Skeletal muscle tissue (tissue), 4 donors: ENCODE data around the gene FBXO30. TPM values are rescaled to one million over a fixed set of nuclear protein-coding genes. Genes with fewer than 3 reads are reported as not detected.

ENCODE experiments used
- H3K27ac ChIP-seq: one replicate; pipeline ENCODE4 v1.7.0; 2013; ENCODE audit warnings: mild to moderate bottlenecking, low read depth, low read length, inconsistent platforms
- H3K27me3 ChIP-seq, 3 donors: one replicate each; pipeline ENCODE4 v1.7.0; 2013; ENCODE audit warnings: low read length in 3 of 3; ENCODE audit not compliant: control insufficient read depth in 3 of 3, insufficient read depth in 3 of 3
- H3K36me3 ChIP-seq, 3 donors: one replicate each; pipeline ENCODE4 v1.7.0; 2013; ENCODE audit warnings: low read length in 3 of 3; ENCODE audit not compliant: control insufficient read depth in 3 of 3, insufficient read depth in 3 of 3
- H3K4me1 ChIP-seq, 3 donors: one replicate each; pipeline ENCODE4 v1.7.0; 2013; ENCODE audit warnings: low read length in 3 of 3, mild to moderate bottlenecking in 3 of 3; ENCODE audit not compliant: control insufficient read depth in 3 of 3, insufficient read depth in 3 of 3
- H3K4me3 ChIP-seq, 3 donors: one replicate each; pipeline ENCODE4 v1.7.0; 2013; ENCODE audit warnings: low read length in 3 of 3
- H3K9ac ChIP-seq, 3 donors: one replicate each; pipeline ENCODE4 v1.7.0; 2013; ENCODE audit warnings: low read length in 3 of 3, mild to moderate bottlenecking in 3 of 3, moderate library complexity in 2 of 3, low read depth in 1 of 3
- H3K9me3 ChIP-seq, 3 donors: one replicate each; pipeline ENCODE4 v1.7.0; 2013; ENCODE audit warnings: low read length in 3 of 3; ENCODE audit not compliant: control insufficient read depth in 3 of 3
- total RNA-seq: library from RNA; depleted of rRNA; stranded (reverse); fragments of >200 nt; gene quantifications from one replicate; pipeline ENCODE4 v1.2.3, GENCODE V29; 2014
- donor health status: Osteomylitis.

FBXO30 gene
- 14.1 TPM for total RNA-seq

GRCh38 chr6:145814501-145815308 is at the start of gene FBXO30:
Gene FBXO30 (minus strand): TSS chr6:145814795. CDS start chr6:145806405, 8,390 bp downstream.
- Histone ChIP-seq H3K4me1 (peaks cover 17 to 23% (median 22%) of the 10 kb centered on the region in 3 donors), H3K36me3 (no peaks in the 10 kb centered on the region), H3K27me3 (no peaks in the 10 kb centered on the region), H3K9me3 (no peaks in the 10 kb centered on the region), H3K27ac (peak within 1 kb of the TSS; percentile 97), H3K9ac (peak within 1 kb of the TSS; percentile 97 to 98 (median 98)), H3K4me3 (peak within 1 kb of the TSS; percentile 90 to 96 (median 92))

- no peak overlapping the region for H3K27ac ChIP-seq
- H3K9ac ChIP-seq, result no peak overlapping the region
- no peak overlapping the region for H3K4me3 ChIP-seq
- peaks cover 0 to 2% (median 2%) of the 10 kb centered on the region in 3 donors for H3K9me3 ChIP-seq
- no peaks in the 10 kb centered on the region for H3K36me3 ChIP-seq
- no peaks in the 10 kb centered on the region for H3K27me3 ChIP-seq
- peaks cover 0 to 4% (median 2%) of the 10 kb centered on the region in 3 donors for H3K4me1 ChIP-seq
Measured at GRCh38 chr6:145863988-145864616, 49.5 kb upstream of the FBXO30 start.

- H3K4me3 ChIP-seq, result no peak overlapping the region
- H3K27me3 ChIP-seq, result no peaks in the 10 kb centered on the region
- H3K9me3 ChIP-seq, result peaks cover 0 to 2% (median 2%) of the 10 kb centered on the region in 3 donors
- no peaks in the 10 kb centered on the region for H3K36me3 ChIP-seq
- H3K9ac ChIP-seq, result no peak overlapping the region
- peaks cover 0 to 4% (median 2%) of the 10 kb centered on the region in 3 donors for H3K4me1 ChIP-seq
- no peak overlapping the region for H3K27ac ChIP-seq
Measured at GRCh38 chr6:145863366-145863765, 48.8 kb upstream of the FBXO30 start.

GRCh38 chr6:145860562-145860961 is 46.0 kb upstream of the FBXO30 start:
- no peak overlapping the region for H3K9ac ChIP-seq
- no peak overlapping the region for H3K27ac ChIP-seq
- no peaks in the 10 kb centered on the region for H3K4me1 ChIP-seq
- no peak overlapping the region for H3K4me3 ChIP-seq
- H3K27me3 ChIP-seq, result no peaks in the 10 kb centered on the region
- H3K36me3 ChIP-seq, result no peaks in the 10 kb centered on the region
- H3K9me3 ChIP-seq, result peaks cover 0 to 2% (median 2%) of the 10 kb centered on the region in 3 donors

- no peak overlapping the region for H3K9ac ChIP-seq
- H3K4me1 ChIP-seq, result no peaks in the 10 kb centered on the region
- no peak overlapping the region for H3K27ac ChIP-seq
- no peaks in the 10 kb centered on the region for H3K27me3 ChIP-seq
- no peak overlapping the region for H3K4me3 ChIP-seq
- no peaks in the 10 kb centered on the region for H3K9me3 ChIP-seq
- no peaks in the 10 kb centered on the region for H3K36me3 ChIP-seq
Measured at GRCh38 chr6:145850671-145851070, 36.1 kb upstream of the FBXO30 start.

- H3K36me3 ChIP-seq, result no peaks in the 10 kb centered on the region
- no peak overlapping the region for H3K9ac ChIP-seq
- no peaks in the 10 kb centered on the region for H3K27me3 ChIP-seq
- H3K27ac ChIP-seq, result no peak overlapping the region
- no peaks in the 10 kb centered on the region for H3K9me3 ChIP-seq
- peaks cover 0 to 5% (median 2%) of the 10 kb centered on the region in 3 donors for H3K4me1 ChIP-seq
- H3K4me3 ChIP-seq, result no peak overlapping the region
Measured at GRCh38 chr6:145848541-145848940, 33.9 kb upstream of the FBXO30 start.

GRCh38 chr6:145845557-145845956 is 31.0 kb upstream of the FBXO30 start:
- H3K27me3 ChIP-seq, result no peaks in the 10 kb centered on the region
- H3K9me3 ChIP-seq, result no peaks in the 10 kb centered on the region
- H3K27ac ChIP-seq, result no peak overlapping the region
- H3K4me3 ChIP-seq, result no peak overlapping the region
- peaks cover 0 to 5% (median 2%) of the 10 kb centered on the region in 3 donors for H3K4me1 ChIP-seq
- no peak overlapping the region for H3K9ac ChIP-seq
- H3K36me3 ChIP-seq, result no peaks in the 10 kb centered on the region

- no peaks in the 10 kb centered on the region for H3K36me3 ChIP-seq
- peak overlapping the region; percentile 15 for H3K27ac ChIP-seq
- no peak overlapping the region for H3K9ac ChIP-seq
- peaks cover 0 to 5% (median 2%) of the 10 kb centered on the region in 3 donors for H3K4me1 ChIP-seq
- H3K27me3 ChIP-seq, result no peaks in the 10 kb centered on the region
- no peak overlapping the region for H3K4me3 ChIP-seq
- no peaks in the 10 kb centered on the region for H3K9me3 ChIP-seq
Measured at GRCh38 chr6:145844933-145845540, 30.4 kb upstream of the FBXO30 start.

GRCh38 chr6:145842693-145843546 is 28.3 kb upstream of the FBXO30 start:
- Histone ChIP-seq H3K27ac (no peak overlapping the region), H3K4me1 (peaks cover 0 to 5% (median 2%) of the 10 kb centered on the region in 3 donors), H3K9ac (no peak overlapping the region), H3K4me3 (no peak overlapping the region), H3K27me3 (no peaks in the 10 kb centered on the region), H3K9me3 (no peaks in the 10 kb centered on the region), H3K36me3 (no peaks in the 10 kb centered on the region)
